Measurements from ENCODE around the gene CMC1.
"Not testable (repeated sequence)": the region's sequence is repeated elsewhere in the genome, so short reads cannot be mapped to it uniquely, and the experiment has no call there.

Gene CMC1, protein sequence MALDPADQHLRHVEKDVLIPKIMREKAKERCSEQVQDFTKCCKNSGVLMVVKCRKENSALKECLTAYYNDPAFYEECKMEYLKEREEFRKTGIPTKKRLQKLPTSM

DNA sequence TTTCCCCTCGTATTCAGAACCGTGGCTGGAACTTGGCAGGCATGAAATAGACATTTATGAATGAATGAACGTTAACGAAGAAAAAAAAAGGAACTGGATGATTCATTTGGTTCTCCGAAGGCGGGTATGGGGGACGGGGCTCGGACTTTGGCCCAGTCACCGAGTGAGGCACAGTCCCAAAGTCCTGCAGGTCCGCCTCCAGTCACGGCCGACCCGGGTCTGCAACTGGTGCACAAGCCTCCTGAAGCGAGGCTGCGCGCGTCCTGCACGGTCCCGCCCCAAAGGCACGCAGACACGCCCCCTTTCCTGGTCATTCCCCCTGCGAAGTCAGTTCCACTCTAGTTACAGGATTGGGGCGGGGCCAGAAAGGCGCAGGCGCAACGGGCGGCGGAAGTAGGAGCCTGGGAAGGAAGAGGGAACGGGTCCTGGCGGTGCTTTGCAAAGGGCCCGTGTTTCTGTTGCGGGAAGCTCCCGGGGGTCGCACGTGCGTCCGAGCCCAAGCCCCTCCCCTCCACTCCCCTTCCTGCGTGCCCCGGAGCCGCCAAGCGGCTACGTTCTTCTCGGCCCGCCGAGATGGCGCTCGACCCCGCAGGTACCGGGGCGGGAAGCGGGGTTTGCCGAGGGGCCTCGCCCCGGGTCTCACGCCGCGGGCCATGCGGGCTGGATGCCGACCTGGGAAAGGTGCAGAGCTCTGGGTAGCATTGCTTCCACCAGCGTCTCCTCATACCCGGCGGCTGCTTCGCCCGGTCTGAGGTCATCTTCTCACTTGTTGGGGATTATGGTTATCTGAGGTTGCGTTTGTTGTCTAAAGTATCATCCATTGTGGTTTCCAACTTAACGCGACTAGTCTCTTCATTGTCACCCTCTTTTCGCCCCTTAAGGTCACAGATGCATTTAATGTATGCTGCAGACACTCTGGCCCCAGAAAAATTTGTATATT lies at the start of gene CMC1:
TSS of gene CMC1 (plus strand) at position 399 of the 940 bp plus-strand sequence. CDS start at position 574, 175 bp downstream.
- DNase-seq = peak; percentile 91

DNA sequence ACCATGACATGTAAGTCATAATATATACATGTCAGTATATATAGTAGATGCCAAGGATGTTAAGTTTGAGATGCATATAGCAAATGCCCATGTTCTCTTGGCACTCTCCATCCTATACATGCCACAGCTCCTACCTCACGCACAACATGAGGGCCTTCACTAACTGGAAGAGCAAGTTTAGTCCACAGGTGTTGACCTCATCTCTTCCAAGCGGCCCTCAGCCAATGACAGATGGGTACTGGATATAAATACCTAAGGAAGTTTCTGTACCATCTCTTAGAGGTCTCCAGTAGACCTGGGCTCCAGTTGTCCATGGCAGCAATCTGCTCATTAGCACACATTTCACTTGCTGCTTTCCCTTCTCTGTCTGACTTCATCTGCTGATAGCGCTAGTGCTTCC lies 43.3 kb upstream of the CMC1 start:
- no peak for DNase-seq

DNA sequence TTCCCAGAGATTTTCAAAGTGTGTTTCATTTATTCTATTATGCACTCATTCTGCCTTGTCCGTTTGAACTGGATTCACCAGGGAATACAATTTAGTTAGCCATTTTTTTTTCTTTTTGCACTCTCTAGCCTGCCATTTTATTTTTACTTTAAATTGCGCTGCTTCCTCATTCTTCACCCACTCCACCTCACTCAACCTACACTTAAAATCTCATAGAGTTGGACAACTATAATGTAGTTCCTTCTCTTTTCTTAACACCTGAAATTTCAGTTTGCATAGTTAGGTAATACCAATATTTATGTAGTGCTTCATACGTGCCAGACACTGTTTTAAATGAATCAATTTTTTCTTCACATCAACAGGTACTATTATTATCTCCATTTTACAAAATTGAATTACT lies 42.4 kb upstream of the CMC1 start:
- DNase-seq = no peak

DNA sequence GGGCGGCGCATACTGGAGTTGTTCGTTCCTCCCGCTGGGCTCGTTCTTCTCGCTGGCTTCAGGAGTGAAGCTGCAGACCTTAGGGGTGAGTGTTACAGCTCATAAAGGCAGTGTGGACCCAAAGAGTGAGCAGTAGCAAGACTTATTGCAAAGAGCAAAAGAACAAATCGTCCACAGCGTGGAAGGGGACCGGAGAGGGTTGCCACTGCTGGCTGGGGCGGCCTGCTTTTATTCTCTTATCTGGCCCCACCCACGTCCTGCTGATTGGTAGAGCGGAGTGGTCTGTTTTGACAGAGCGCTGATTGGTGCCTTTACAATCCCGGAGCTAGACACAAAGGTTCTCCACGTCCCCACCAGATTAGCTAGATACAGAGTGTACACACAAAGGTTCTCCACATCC lies 41.8 kb upstream of the CMC1 start:
- not testable (repeated sequence) for DNase-seq

DNA sequence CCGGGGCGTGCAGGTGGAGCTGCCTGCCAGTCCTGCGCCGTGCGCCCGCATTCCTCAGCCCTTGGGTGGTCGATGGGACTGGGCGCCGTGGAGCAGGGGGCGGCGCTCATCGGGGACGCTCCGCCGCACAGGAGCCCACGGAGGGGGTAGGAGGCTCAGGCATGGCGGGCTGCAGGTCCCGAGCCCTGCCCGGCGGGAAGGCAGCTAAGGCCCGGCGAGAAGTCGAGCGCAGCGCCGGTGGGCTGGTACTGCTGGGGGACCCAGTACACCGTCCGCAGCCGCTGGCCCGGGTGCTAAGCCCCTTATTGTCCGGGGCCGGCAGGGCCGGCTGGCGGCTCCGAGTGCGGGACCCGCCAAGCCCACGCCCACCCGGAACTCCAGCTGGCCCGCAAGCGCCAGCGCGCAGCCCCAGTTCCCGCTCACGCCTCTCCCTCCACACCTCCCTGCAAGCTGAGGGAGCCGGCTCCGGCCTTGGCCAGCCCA lies 41.0 kb upstream of the CMC1 start:
- DNase-seq = not testable (repeated sequence)

DNA sequence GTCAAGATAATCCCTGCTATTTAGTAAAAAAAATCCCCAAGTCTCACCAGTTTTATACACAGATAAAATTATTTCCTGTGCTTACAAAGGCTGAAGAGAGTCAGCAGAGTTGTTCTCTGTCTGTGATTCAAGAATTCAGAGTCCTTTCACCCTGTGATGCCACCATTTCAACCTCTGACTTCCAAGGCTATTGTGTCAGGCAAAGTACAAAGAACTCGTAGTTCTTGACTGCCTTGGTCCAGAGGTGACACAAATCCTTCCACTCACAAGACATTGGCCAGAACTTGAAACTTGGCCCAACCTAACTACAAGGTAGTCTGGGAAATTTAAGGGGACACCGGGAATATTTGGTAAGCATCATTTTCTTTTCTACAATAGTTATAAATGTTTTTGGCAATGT lies 34.9 kb upstream of the CMC1 start:
- no peak for DNase-seq

DNA sequence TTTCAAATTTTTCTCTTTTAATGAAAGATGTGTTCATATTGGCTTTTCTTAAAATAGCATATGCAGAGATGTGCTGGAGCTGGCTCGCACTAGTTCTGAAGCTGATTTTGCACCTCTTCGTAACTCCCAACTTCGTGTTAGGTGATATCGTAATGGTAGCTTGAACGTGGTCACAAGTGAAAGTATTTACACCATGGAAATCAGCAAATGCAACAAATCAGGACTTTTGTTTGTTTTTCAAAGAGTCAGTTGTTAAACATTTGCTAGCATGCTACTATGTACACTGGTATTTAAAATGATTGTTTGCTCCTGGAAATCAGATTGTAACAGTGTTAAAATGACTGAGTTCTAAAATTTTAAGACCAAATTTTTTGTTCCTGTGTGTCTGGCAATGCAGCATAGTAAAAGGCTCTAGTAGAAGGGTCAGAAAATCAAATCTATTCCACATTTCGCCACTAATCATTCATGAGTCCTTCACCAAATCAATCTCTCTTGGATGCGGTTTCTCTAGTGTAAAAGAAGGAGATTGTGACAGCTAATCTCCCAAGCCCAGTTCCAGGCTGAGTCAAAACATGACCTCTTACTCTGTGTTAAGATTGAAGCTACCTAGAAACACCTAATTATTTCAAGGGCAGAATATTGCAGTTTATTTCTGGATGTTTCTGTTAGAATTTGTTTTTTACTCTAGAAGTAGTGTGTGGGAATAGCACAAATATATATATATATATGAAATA lies 34.3 kb upstream of the CMC1 start:
- no peak for DNase-seq

DNA sequence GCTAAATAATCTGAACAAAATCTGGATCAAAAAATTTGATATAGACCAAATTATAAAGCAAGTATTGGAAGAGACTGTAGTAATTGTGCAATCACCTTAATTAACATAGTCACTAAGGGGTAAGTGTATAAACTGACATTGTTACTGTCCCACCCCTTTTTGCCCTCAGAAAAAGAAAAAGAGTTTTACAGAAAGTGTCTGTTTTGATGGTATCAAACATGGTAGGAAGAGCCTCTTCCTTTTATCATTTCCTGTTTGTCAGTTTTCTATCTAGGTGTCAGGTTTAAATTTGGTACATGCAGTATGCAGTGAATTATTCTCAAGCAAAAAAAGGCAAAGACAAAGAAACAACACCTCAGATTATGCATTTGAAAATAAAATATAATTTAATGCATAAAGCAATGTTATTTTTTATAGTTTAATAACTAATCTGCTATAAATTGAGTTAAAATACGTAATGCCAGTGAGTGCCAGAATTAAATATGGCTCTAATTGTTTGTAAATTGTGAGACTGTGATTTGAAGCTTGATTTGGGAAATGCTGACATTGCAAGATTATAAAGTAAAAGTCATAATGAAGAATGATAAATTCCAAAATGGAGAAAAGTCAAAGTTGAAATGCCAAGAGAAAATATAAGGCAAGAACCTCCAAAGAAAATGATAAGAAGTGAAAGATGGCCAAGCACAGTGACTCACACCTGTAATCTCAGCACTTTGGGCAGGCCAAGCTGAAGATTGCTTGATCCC lies 30.3 kb upstream of the CMC1 start:
- no peak for DNase-seq

DNA sequence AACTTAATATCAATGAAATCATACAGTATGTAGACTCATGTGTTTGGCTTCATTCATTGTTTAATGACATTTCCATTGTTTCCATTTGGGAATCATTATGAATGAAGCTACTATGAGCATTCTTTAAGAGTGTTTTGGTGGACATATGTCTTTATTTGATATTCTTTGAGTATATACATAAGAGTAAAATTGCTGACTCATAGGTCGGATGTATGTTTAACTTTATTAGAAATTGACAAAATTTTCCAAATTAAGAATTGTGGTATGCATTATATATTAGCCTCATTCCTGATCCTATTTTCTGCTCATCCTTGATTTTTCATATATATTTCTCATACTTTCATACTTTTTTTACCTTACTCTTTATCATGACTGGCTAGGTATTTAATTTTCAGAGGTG lies 28.7 kb upstream of the CMC1 start:
- no peak for DNase-seq

DNA sequence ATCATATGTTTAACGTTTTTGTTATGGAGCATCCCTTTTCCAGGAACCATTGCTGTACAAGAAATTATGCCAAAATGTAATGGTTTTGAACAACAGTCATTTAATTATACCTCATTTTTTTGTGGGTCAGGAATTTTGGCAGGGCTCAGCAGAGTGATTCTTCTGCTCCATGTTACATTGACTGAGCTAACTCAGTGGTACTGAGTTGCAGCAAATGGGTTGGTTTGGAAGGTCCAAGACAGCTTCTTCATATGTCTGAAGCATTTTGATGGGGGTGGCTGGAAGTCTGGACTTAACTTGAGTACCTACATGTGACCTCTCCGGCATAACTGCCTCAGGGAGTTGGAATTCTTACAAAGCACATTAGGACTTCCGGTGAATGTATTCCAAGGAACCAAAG lies 26.0 kb upstream of the CMC1 start:
- DNase-seq = no peak

DNA sequence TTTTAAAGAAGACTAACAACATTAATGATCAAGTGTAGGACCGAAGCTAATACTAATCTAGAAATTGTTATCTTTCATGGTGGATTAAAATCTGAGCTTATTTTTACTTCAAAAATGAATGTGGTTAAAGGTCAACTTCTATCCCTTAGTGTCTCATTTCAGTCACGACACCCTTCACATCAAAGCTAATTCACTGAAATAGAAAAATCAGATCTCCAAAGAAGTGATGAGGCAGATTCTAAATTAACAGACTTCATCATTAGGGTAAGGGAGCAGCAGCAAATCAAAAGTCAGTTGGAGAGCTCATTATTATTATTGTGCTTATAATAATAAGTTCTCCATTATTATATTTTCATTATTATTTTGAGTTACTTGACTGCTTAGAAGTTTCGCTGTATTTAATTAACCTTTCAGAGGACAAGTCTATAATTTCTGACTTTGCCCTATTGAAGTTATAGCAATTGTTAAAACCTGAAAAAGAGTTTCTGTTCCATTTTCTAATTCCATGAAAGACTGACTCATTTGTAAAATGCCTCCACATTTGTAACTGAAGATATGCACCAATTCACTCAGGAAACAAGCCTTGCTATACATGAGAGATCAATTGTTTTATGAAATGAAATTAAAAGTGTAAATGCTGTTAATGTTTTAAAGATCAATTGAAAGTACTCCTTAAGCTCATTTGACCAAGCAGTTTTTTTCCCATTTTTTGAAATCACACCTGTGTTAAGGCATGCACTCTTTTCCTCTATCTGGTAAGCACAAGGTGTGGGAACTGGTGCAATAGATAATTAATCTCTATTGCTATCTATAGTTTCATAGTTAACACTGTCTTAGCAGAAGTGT lies 23.1 kb upstream of the CMC1 start:
- no peak for DNase-seq

DNA sequence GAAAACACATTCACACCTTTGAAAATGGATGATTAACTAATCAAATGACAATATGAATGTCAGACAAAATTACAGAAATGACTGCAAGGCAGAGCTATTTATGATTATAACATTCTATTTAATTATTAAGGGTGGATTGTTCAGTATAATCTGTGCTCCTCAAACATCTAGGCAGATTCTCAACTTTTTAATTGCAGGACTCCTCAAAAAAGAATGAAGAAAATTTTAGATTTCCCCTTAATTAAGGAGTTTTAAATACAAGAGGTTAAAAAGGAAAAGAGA lies 22.6 kb upstream of the CMC1 start:
- no peak for DNase-seq

DNA sequence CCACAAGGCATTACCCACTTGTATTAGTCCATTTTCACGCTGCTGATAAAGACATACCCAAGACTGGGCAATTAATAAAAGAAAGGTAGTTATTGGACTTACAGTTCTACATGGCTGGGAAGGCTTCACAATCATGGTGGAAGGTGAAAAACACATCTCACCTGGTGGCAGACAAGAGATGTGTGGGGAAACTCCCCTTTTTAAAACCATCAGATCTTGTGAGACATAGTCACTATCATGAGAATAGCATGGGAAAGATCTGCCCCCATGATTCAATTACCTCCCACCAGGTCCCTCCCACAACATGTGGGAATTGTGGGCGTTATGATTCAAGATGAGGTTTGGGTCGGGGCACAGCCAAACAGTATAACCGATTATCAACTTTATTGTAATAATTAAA lies 17.0 kb upstream of the CMC1 start:
- no peak for DNase-seq

DNA sequence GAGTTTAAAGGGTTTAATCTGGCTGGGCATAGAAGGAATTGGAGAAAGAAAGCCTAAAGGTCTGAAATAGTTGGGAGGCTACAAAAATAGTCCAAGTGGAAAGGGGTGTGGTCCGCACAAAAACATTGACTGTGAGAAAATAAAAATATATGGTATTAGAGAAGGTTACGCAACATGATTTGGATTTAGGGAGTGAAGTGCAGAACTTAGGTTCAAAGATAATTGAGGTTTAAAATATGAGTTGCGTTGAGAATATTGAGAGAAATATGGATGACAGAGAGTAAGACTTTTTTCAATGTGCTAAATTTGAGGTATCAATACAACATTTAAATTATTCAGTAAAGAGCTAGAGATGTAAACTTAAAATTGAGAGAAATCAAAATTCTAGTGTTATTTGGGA lies 15.4 kb upstream of the CMC1 start:
- no peak for DNase-seq

DNA sequence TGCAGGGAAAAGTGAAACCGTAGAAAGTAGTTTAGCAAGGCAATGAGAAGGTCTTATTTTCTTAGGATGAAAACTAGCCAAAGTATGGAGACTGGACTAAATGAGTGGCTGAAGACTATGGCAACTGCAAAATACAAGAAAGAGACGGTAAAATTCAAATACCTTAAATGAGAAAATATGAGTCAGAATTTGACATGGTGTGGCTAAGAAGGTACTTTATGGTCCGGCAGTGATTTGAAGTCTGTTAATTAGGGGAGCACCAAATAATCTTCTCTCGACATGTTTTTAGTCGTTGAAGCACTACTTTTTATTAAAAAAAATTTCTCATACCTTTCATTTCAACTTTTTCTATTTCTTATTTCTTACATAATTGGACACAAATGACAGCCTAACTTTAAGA lies 12.8 kb upstream of the CMC1 start:
- no peak for DNase-seq

DNA sequence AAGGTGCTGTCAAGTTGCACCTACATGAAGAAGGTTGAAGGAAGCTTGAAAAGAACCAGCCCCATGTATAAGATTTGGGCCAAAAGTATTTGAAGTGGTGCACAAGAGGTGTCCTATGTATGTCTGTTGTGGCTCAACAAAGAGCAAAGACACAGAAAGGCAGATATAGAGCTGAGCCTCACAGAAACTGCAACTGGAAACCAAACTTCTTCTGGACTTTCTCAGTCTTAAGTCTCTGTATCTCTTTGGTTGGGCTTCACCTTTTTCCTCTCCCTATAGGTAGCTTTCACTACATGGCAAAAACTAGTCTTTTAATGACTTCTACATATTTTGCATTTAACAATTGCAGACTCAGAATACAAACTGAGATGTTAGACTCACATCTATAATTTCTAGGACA lies 8.8 kb upstream of the CMC1 start:
- DNase-seq = no peak

DNA sequence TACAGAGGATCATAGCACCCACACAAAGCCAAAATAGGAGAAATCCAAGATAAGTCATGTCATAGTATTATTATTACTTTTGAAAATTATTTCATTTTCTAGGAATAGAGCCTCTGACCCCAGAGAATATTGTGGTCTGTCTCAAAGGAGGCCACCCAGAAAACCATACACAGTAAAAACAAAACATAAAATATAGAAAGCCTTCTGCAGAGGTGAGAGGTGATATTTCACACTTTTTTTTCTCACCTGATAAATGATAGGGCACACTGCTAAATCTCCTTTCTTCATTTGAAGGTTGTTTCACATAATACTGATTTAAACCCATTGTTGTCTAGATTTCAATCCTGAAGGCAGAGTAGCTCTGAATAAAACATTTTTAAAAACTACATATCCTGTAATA lies 7.0 kb upstream of the CMC1 start:
- no peak for DNase-seq

DNA sequence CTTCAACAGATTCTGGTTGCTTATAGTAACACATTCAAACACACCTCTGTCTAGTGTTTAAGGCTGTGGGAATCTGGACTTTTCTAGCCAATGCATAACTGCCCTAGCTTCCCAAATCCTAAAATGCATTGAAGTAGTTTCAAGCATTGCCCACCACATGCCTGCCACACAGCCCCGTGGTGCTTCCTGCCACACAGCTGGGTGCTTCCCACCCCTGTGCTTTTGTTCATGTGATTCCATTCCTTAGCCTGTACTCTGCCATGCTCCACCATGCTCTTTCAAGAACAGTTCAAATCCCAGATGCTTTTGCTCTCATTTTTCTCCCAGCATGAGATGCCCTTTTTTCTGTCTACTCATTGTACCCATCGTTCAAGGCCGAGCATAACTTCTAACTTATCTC lies 2.3 kb upstream of the CMC1 start:
- DNase-seq = no peak

DNA sequence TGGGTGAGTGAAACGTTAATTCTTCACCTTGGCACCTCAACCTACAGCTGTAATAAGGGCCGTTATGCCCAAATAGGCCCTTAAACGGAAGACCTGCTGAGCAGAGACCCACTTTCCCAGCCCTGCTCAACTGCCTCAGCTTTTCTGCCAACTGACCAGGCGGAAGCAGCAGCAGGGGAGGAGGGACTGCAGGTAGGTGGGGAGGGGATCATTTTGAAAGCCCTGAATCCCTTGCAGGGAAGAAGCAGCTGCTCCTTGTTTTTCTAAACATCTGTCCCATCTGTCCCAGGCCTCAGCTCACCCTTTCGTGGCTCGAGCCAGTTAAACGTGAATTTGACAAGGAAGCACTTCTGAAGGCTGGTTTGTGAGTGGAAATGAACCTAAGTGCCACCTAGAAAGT lies 978 bp upstream of the CMC1 start:
- no peak for DNase-seq

DNA sequence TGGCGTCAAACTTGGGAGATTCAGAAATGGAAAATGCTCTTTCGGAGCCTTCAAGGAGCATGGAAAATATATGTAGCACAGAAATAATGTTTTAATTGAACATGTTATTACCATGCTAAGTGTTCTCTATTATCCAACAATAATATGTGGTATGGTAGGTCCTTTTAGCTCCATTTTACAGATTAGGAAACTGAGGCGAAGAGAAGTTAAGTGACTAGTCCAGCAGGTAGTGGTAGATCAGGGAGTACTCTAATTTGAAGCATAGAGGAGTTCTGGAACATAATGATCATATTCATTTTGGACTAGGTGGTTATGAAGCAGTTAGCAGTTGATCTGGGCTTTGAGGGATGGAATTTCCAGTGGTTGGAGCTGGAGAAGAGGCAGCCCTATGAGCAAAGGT lies 1.1 kb downstream of the CMC1 start:
- no peak for DNase-seq

DNA sequence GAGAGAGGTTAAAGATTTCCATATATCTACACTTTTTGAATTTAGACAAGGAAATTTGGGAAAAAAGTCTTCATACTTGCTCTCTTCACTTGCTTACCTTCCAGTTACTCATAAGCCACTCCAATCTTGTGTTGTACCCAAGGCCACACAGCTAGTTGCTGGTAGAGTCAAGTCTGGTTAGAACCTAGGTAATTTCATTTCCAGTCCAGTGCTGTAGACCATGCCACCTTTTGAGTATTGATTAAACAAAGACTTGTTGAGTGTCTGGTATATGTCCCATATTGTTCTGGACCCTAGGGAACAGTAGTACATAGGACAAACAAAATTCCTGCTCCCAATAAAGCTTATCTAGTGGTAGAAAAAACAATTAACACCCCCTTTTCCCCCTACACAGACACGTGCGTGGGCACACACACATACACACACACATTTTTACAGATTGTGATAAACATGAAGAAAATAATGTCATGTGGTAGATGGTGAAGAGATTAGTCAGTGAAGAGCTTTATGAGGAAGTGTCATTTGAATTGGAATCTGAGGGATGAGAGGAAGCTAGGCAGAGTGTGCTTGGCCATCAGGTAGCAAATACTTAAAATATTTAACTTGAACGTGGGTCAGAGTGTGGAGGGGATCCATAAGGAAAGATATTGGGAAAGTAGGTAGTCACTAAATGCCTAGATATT lies 2.1 kb downstream of the CMC1 start:
- DNase-seq = no peak

DNA sequence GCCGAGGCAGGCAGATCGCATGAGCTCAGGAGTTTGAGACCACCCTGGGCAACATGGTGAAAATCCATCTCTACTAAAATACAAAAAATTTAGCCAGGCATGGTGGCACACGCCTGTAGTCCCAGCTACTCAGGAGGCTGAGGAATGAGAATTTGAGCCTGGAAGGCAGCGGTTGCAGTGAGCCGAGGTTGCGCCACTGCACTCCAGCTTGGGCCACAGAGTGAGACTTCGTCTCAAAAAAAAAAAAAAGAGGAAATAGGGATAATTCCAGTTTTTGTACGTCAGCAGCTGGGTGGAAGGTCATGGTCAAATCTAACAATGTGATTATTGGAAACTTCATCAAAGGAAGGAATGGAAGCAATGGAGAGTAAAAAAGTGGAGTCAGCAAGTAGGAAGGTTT lies 3.1 kb downstream of the CMC1 start:
- no peak for DNase-seq

Measured in GOT3 (cell line).